H9 (cell line): Measurements from ENCODE around the gene HEATR3. TPM values are rescaled to one million over a fixed set of nuclear protein-coding genes. Genes with fewer than 3 reads are reported as not detected.

ENCODE experiments used
- DNase-seq: peaks from one replicate; pipeline ENCODE4 v3.0.0-alpha.2; 2017
- H2AFZ ChIP-seq: one replicate; pipeline ENCODE4 v1.6.1; 2013; ENCODE audit warnings: mild to moderate bottlenecking, low read length, control low read depth, moderate library complexity
- H2AK5ac ChIP-seq: 2 replicates; pipeline ENCODE4 v1.6.1; 2013; ENCODE audit warnings: low read length, control low read depth, mixed read lengths; ENCODE audit not compliant: insufficient read length
- H2BK120ac ChIP-seq: one replicate; pipeline ENCODE4 v1.6.1; 2013; ENCODE audit warnings: low read depth, mild to moderate bottlenecking, low read length, control low read depth, inconsistent platforms; ENCODE audit not compliant: poor library complexity, severe bottlenecking
- H2BK12ac ChIP-seq: 2 replicates; pipeline ENCODE4 v1.6.1; 2013; ENCODE audit warnings: low read length, control low read depth, mixed read lengths, low read depth; ENCODE audit not compliant: insufficient read length
- H2BK15ac ChIP-seq: 2 replicates; pipeline ENCODE4 v1.6.1; 2013; ENCODE audit warnings: low read depth, low read length, control low read depth
- H2BK20ac ChIP-seq: one replicate; pipeline ENCODE4 v1.6.1; 2013; ENCODE audit warnings: low read depth, mild to moderate bottlenecking, low read length, control low read depth, inconsistent platforms; ENCODE audit not compliant: poor library complexity, severe bottlenecking
- H2BK5ac ChIP-seq: 2 replicates; pipeline ENCODE4 v1.6.1; 2013; ENCODE audit warnings: low read length, control low read depth, mixed read lengths; ENCODE audit not compliant: insufficient read length
- H3K14ac ChIP-seq: 2 replicates; pipeline ENCODE4 v1.6.1; 2013; ENCODE audit warnings: low read length, control low read depth; ENCODE audit not compliant: insufficient read depth
- H3K18ac ChIP-seq: 2 replicates; pipeline ENCODE4 v1.6.1; 2013; ENCODE audit warnings: low read depth, mild to moderate bottlenecking, mixed read lengths, low read length, control low read depth; ENCODE audit not compliant: insufficient read length
- H3K23ac ChIP-seq: 2 replicates; pipeline ENCODE4 v1.6.1; 2013; ENCODE audit warnings: low read length, control low read depth, mixed read lengths, low read depth; ENCODE audit not compliant: insufficient read length
- H3K23me2 ChIP-seq: 2 replicates; pipeline ENCODE4 v1.6.1; 2013; ENCODE audit warnings: low read depth, mild to moderate bottlenecking, mixed read lengths, low read length, control low read depth; ENCODE audit not compliant: insufficient read length, poor library complexity, severe bottlenecking
- H3K27ac ChIP-seq: 2 replicates; pipeline ENCODE4 v1.5.1; 2013; ENCODE audit warnings: low read length, control low read depth, mixed read lengths, low read depth; ENCODE audit not compliant: insufficient read length
- H3K27me3 ChIP-seq: 2 replicates; pipeline ENCODE4 v1.6.1; 2013; ENCODE audit warnings: low read length, control low read depth, inconsistent platforms; ENCODE audit not compliant: insufficient read depth
- H3K4ac ChIP-seq: 2 replicates; pipeline ENCODE4 v1.6.1; 2013; ENCODE audit warnings: low read depth, mild to moderate bottlenecking, control low read depth, inconsistent platforms, low read length, moderate library complexity
- H3K4me1 ChIP-seq: 2 replicates; pipeline ENCODE4 v1.6.1; 2013; ENCODE audit warnings: low read length, control low read depth, inconsistent platforms; ENCODE audit not compliant: insufficient read depth
- H3K4me2 ChIP-seq: 2 replicates; pipeline ENCODE4 v1.6.1; 2013; ENCODE audit warnings: low read length, control low read depth, mixed read lengths; ENCODE audit not compliant: insufficient read length, insufficient read depth
- H3K56ac ChIP-seq: 2 replicates; pipeline ENCODE4 v1.6.1; 2013; ENCODE audit warnings: low read depth, mild to moderate bottlenecking, mixed read lengths, low read length, control low read depth; ENCODE audit not compliant: insufficient read length
- H3K79me1 ChIP-seq: 2 replicates; pipeline ENCODE4 v1.6.1; 2013; ENCODE audit warnings: low read depth, mild to moderate bottlenecking, moderate library complexity, low read length, control low read depth, inconsistent platforms; ENCODE audit not compliant: insufficient read depth, poor library complexity, severe bottlenecking
- H3K79me2 ChIP-seq: 2 replicates; pipeline ENCODE4 v1.6.1; 2013; ENCODE audit warnings: low read length, control low read depth, inconsistent platforms; ENCODE audit not compliant: insufficient read depth
- H3K9ac ChIP-seq: 2 replicates; pipeline ENCODE4 v1.6.1; 2013; ENCODE audit warnings: low read length, control low read depth, mixed read lengths; ENCODE audit not compliant: insufficient read length; ENCODE audit errors: extremely low read depth
- H3K9me3 ChIP-seq: one replicate; pipeline ENCODE4 v1.6.1; 2013; ENCODE audit warnings: low read depth, low read length, inconsistent platforms; ENCODE audit not compliant: control insufficient read depth
- H3T11ph ChIP-seq: one replicate; pipeline ENCODE4 v1.6.1; 2013; ENCODE audit warnings: mild to moderate bottlenecking, low read length, control low read depth, inconsistent platforms
- H4K20me1 ChIP-seq: one replicate; pipeline ENCODE4 v1.6.1; 2013; ENCODE audit not compliant: control insufficient read depth, insufficient read length, insufficient read depth
- H4K5ac ChIP-seq: 2 replicates; pipeline ENCODE4 v1.6.1; 2013; ENCODE audit warnings: low read depth, mild to moderate bottlenecking, mixed read lengths, low read length, control low read depth; ENCODE audit not compliant: insufficient read length
- H4K8ac ChIP-seq: replicated peaks from 2 replicates; pipeline ENCODE4 v1.6.1; 2013; ENCODE audit warnings: low read length, control low read depth, mixed read lengths, low read depth; ENCODE audit not compliant: insufficient read length
- H4K91ac ChIP-seq: 2 replicates; pipeline ENCODE4 v1.6.1; 2013; ENCODE audit warnings: low read depth, mild to moderate bottlenecking, moderate library complexity, mixed read lengths, low read length, control low read depth; ENCODE audit not compliant: insufficient read length
- H3K27ac Mint-ChIP-seq, 3 experiments: 2 replicates in 2 of 3; 3 replicates in 1 of 3; pipeline ENCODE4 v1.8.0; 2020 to 2021; ENCODE audit warnings: mixed read lengths in 3 of 3, mild to moderate bottlenecking in 1 of 3, moderate library complexity in 1 of 3
- H3K27me3 Mint-ChIP-seq: 2 replicates; pipeline ENCODE4 v1.8.0; 2021; ENCODE audit warnings: low read depth, mild to moderate bottlenecking, moderate library complexity, mixed read lengths
- H3K36me3 Mint-ChIP-seq, 3 experiments: 2 replicates in 2 of 3; 3 replicates in 1 of 3; pipeline ENCODE4 v1.8.0; 2020 to 2021; ENCODE audit warnings: low read depth in 3 of 3, mixed read lengths in 3 of 3; ENCODE audit not compliant: insufficient read depth in 1 of 3
- H3K4me1 Mint-ChIP-seq, 2 experiments: 2 replicates each; pipeline ENCODE4 v1.8.0; 2020; ENCODE audit warnings: mixed read lengths in 2 of 2
- H3K4me3 Mint-ChIP-seq, 2 experiments: 2 replicates in 1 of 2; 3 replicates in 1 of 2; pipeline ENCODE4 v1.8.0; 2020 to 2021; ENCODE audit warnings: mild to moderate bottlenecking in 2 of 2, mixed read lengths in 2 of 2, moderate library complexity in 1 of 2
- H3K9me3 Mint-ChIP-seq, 2 experiments: 2 replicates in 1 of 2; 3 replicates in 1 of 2; pipeline ENCODE4 v1.8.0; 2020; ENCODE audit warnings: mild to moderate bottlenecking in 2 of 2, mixed read lengths in 2 of 2, moderate library complexity in 1 of 2
- WGBS: extraction: QIAGEN DNeasy Blood & Tissue Kit; methylation state at CpG from one replicate; pipeline ENCODE4 v1.1.7; 2013; ENCODE audit warnings: missing lambda C conversion rate, low lambda C conversion rate, mixed read lengths; ENCODE audit not compliant: insufficient read length; ENCODE audit errors: extremely low coverage; 5-methylcytosine and 5-hydroxymethylcytosine counted together
- total RNA-seq: library from RNA; stranded (reverse); gene quantifications from 2 replicates; pipeline ENCODE4 v1.2.1, GENCODE V29; 2021
- TF ChIP-seq, protein P1 (sequence below): fragments of 200-600 bp; sonication (generic); conservative IDR thresholded peaks from 3 replicates; pipeline ENCODE4 v1.8.0; 2021; ENCODE audit warnings: antibody characterized with exemption, mild to moderate bottlenecking

Gene HEATR3
- total RNA-seq, 1 experiment from 2014 or later = 26.5 TPM

DNA sequence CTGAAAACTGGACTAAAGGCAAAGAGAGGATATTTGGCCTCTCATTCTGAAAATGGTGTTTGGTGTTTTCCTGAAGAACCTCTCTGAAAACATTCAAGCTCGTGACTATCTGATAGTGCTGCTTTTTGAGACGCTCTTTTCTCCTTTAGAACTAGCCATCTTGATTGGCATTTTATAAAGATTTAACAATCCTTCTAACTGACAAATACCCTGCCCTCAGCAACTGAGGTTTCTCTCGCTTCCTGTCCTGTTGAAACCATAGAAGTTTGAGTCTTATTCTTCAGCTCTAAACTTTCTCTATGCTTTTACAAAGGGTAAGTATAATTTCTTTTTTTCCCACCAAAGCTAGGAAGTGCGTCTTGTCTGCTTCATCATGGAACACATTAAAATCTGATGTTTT, 27.5 kb upstream of the HEATR3 start:
- H3K27me3 ChIP-seq = no peaks in the 10 kb centered on the region
- Mint-ChIP-seq H3K27ac (peak overlapping the region in 2 of 3 experiments; percentile 11 to 18; a peak in 4 of 7 replicates), H3K36me3 (peaks cover 6 to 28% (median 6%) of the 10 kb centered on the region in 3 experiments; a peak in 6 of 7 replicates), H3K9me3 (no peaks in the 10 kb centered on the region), H3K4me3 (no peak overlapping the region), H3K27me3 (no peaks in the 10 kb centered on the region), H3K4me1 (peaks cover 4 to 5% of the 10 kb centered on the region in 2 experiments)
- DNase-seq = no peak
- H3K23ac ChIP-seq = no peak overlapping the region
- no peak overlapping the region for H2BK120ac ChIP-seq
- no peak overlapping the region for H4K5ac ChIP-seq
- H3K79me2 ChIP-seq = no peaks in the 10 kb centered on the region
- no peak overlapping the region for H4K91ac ChIP-seq
- no peaks in the 10 kb centered on the region for H3K23me2 ChIP-seq
- H3K4ac ChIP-seq = no peak overlapping the region
- H3K4me1 ChIP-seq = peaks cover 2% of the 10 kb centered on the region; the same call in 1 of the 2 replicates
- no peaks in the 10 kb centered on the region for H3K79me1 ChIP-seq
- TF ChIP-seq, protein P1, sequence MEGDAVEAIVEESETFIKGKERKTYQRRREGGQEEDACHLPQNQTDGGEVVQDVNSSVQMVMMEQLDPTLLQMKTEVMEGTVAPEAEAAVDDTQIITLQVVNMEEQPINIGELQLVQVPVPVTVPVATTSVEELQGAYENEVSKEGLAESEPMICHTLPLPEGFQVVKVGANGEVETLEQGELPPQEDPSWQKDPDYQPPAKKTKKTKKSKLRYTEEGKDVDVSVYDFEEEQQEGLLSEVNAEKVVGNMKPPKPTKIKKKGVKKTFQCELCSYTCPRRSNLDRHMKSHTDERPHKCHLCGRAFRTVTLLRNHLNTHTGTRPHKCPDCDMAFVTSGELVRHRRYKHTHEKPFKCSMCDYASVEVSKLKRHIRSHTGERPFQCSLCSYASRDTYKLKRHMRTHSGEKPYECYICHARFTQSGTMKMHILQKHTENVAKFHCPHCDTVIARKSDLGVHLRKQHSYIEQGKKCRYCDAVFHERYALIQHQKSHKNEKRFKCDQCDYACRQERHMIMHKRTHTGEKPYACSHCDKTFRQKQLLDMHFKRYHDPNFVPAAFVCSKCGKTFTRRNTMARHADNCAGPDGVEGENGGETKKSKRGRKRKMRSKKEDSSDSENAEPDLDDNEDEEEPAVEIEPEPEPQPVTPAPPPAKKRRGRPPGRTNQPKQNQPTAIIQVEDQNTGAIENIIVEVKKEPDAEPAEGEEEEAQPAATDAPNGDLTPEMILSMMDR = no peak
- H4K8ac ChIP-seq = no peak overlapping the region
- H3K14ac ChIP-seq = no peak overlapping the region
- H2AFZ ChIP-seq = no peak overlapping the region
- H2BK12ac ChIP-seq = no peak overlapping the region
- no CpG with 5 or more reads among the region's 4 CpGs for WGBS
- no peak overlapping the region for H2AK5ac ChIP-seq
- no peak overlapping the region for H3K18ac ChIP-seq
- no peak overlapping the region for H2BK5ac ChIP-seq
- H3K4me2 ChIP-seq = no peak overlapping the region
- H3K9me3 ChIP-seq = no peaks in the 10 kb centered on the region
- H3K27ac ChIP-seq = no peak overlapping the region
- H2BK20ac ChIP-seq = no peak overlapping the region
- no peak overlapping the region for H2BK15ac ChIP-seq
- no peak overlapping the region for H3T11ph ChIP-seq
- H4K20me1 ChIP-seq = no peaks in the 10 kb centered on the region
- no peak overlapping the region for H3K56ac ChIP-seq
- H3K9ac ChIP-seq = no peak overlapping the region
